ENCODE data around the gene ENC1. TPM values are rescaled to one million over a fixed set of nuclear protein-coding genes. Genes with fewer than 3 reads are reported as not detected.

The ENC1 gene
- total RNA-seq, 1 donor from 2014 or later, result 13.8 TPM

- Mint-ChIP-seq H3K4me3 (ENCODE audit: unreplicated experiment) (no peak overlapping the region), H3K9me3 (ENCODE audit: unreplicated experiment) (no peaks in the 10 kb centered on the region), H3K27me3 (ENCODE audit: unreplicated experiment) (no peaks in the 10 kb centered on the region), H3K36me3 (ENCODE audit: unreplicated experiment) (no peaks in the 10 kb centered on the region), H3K27ac (ENCODE audit: unreplicated experiment) (no peak overlapping the region), H3K4me1 (ENCODE audit: unreplicated experiment) (peaks cover 6% of the 10 kb centered on the region)
- TF ChIP-seq, protein P1, sequence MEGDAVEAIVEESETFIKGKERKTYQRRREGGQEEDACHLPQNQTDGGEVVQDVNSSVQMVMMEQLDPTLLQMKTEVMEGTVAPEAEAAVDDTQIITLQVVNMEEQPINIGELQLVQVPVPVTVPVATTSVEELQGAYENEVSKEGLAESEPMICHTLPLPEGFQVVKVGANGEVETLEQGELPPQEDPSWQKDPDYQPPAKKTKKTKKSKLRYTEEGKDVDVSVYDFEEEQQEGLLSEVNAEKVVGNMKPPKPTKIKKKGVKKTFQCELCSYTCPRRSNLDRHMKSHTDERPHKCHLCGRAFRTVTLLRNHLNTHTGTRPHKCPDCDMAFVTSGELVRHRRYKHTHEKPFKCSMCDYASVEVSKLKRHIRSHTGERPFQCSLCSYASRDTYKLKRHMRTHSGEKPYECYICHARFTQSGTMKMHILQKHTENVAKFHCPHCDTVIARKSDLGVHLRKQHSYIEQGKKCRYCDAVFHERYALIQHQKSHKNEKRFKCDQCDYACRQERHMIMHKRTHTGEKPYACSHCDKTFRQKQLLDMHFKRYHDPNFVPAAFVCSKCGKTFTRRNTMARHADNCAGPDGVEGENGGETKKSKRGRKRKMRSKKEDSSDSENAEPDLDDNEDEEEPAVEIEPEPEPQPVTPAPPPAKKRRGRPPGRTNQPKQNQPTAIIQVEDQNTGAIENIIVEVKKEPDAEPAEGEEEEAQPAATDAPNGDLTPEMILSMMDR (IDR thresholded peaks at IDR 0.05), result no peak
- no peak for DNase-seq (ENCODE audit: extremely low spot score, unreplicated experiment)
Measured at GRCh38 chr5:74608736-74609601, 31.6 kb downstream of the ENC1 start.

DNA sequence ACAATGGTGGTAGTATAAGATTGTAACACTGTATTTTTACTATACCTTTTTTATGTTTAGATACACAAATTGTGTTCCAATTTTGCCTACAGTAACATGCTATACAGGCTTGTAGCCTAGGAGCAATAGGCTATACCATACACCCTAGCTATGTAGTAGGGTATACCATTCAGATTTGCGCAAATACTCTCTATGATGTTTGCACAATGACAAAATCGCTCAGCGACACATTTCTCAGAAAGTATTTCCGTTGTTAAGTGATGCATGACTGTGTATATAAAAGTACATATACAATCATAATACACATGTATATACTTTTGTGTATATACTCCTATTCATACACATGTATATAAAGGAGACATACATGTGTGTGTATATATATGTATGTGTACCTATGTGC lies 34.8 kb downstream of the ENC1 start:
- Mint-ChIP-seq H3K4me3 (ENCODE audit: unreplicated experiment) (no peak overlapping the region), H3K27ac (ENCODE audit: unreplicated experiment) (no peak overlapping the region), H3K4me1 (ENCODE audit: unreplicated experiment) (peaks cover 7% of the 10 kb centered on the region), H3K9me3 (ENCODE audit: unreplicated experiment) (peaks cover 18% of the 10 kb centered on the region), H3K36me3 (ENCODE audit: unreplicated experiment) (no peaks in the 10 kb centered on the region), H3K27me3 (ENCODE audit: unreplicated experiment) (no peaks in the 10 kb centered on the region)
- no peak for DNase-seq (ENCODE audit: extremely low spot score, unreplicated experiment)
- TF ChIP-seq, protein P1 (IDR thresholded peaks at IDR 0.05), result no peak

- Mint-ChIP-seq H3K4me1 (ENCODE audit: unreplicated experiment) (peaks cover 15% of the 10 kb centered on the region), H3K27me3 (ENCODE audit: unreplicated experiment) (no peaks in the 10 kb centered on the region), H3K4me3 (ENCODE audit: unreplicated experiment) (no peak overlapping the region), H3K9me3 (ENCODE audit: unreplicated experiment) (peaks cover 18% of the 10 kb centered on the region), H3K36me3 (ENCODE audit: unreplicated experiment) (no peaks in the 10 kb centered on the region), H3K27ac (ENCODE audit: unreplicated experiment) (no peak overlapping the region)
- TF ChIP-seq, protein P1 (IDR thresholded peaks at IDR 0.05), result no peak
- no peak for DNase-seq (ENCODE audit: extremely low spot score, unreplicated experiment)
Measured at GRCh38 chr5:74603376-74603775, 37.2 kb downstream of the ENC1 start.

DNA sequence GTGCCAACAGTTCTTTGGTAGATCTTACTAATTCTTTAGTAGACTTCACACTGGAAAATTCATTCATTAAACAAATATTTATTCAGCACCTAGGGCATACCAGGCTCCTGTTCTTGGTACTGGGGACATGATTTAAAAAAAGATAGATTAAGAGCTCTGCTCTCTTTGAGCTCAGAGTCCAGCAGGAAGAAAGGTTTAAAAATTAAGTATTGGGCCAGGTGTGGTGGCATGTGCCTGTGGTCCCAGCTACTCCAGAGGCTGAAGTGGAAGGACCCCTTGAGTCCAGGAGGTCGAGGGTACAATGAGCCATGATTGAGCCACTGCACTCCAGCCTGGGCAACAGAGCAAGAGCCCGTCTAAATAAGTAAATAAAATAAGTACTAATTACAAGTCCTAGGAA lies 41.4 kb downstream of the ENC1 start:
- TF ChIP-seq, protein P1 (IDR thresholded peaks at IDR 0.05), result no peak
- DNase-seq (ENCODE audit: extremely low spot score, unreplicated experiment), result no peak
- H3K27me3 Mint-ChIP-seq (ENCODE audit: unreplicated experiment), result no peaks in the 10 kb centered on the region
- peaks cover 18% of the 10 kb centered on the region for H3K9me3 Mint-ChIP-seq (ENCODE audit: unreplicated experiment)
- no peak overlapping the region for H3K4me3 Mint-ChIP-seq (ENCODE audit: unreplicated experiment)
- peak overlapping the region; percentile 59 for H3K27ac Mint-ChIP-seq (ENCODE audit: unreplicated experiment)
- no peaks in the 10 kb centered on the region for H3K36me3 Mint-ChIP-seq (ENCODE audit: unreplicated experiment)
- peaks cover 37% of the 10 kb centered on the region for H3K4me1 Mint-ChIP-seq (ENCODE audit: unreplicated experiment)

GRCh38 chr5:74598731-74599130 lies 41.8 kb downstream of the ENC1 start:
- TF ChIP-seq, protein P1 (IDR thresholded peaks at IDR 0.05), result no peak
- Mint-ChIP-seq H3K9me3 (ENCODE audit: unreplicated experiment) (peaks cover 17% of the 10 kb centered on the region), H3K27ac (ENCODE audit: unreplicated experiment) (peak overlapping the region; percentile 59), H3K27me3 (ENCODE audit: unreplicated experiment) (no peaks in the 10 kb centered on the region), H3K36me3 (ENCODE audit: unreplicated experiment) (no peaks in the 10 kb centered on the region), H3K4me1 (ENCODE audit: unreplicated experiment) (peaks cover 39% of the 10 kb centered on the region), H3K4me3 (ENCODE audit: unreplicated experiment) (no peak overlapping the region)
- DNase-seq (ENCODE audit: extremely low spot score, unreplicated experiment), result no peak
